GM18526 (cell line): ENCODE data around the gene KCNQ2.

ENCODE experiments used
- POLR2A ChIP-seq: IDR thresholded peaks from 3 replicates; pipeline ENCODE4 v1.6.1; 2011; ENCODE audit not compliant: insufficient read length; ENCODE audit errors: extremely low read depth

The KCNQ2 gene

DNA sequence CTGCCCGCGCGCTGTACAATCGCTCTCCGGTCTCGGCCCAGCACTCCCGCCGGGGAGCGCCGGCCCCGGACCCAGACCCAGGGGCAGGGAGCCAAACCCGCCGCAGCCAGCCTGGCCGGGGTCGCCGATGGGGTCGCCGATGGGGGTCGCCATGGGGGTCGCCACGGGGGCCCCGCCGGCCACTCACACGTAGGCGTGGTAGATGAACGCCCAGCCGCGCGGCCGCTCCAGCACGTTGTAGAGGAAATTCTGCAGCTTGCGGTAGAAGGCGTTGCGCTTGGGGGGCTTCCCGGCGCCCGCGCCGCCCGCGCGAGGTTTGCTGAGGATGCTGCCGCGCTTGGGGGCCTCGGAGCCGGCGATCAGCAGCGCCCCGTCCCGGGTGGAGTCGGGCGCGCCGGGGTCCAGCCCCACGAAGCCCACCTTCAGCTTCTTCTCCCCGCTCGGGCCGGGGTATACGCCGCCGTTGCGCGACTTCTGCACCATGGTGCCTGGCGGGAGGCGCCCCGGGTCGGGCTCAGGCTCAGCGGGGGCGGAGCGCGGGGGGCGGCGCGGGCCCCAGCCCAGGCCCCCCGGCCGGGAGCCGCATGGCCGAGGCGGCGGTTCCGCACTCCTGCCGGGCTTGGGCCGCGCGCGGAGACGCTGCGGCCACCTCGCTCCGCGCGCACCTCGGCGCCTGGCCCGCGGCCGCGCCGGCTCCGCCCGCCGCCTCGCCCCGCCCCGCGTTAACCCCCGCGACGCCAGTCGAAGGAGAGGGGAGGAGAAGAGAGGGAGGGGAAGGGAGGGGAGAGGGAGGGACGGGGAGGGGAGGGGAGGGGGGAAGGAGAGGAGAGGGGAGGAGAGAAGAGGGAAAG, at the start of gene KCNQ2:
Gene KCNQ2, minus strand, starts transcription at position 675 of the 851 bp plus-strand sequence. Its CDS starts 192 bp downstream, at position 483.
- no peak for TF ChIP-seq POLR2A

- TF ChIP-seq POLR2A: no peak
These were observed 49.1 kb upstream of the KCNQ2 start for GRCh38 chr20:63521602-63522001.

GRCh38 chr20:63520934-63521601, 48.6 kb upstream of the KCNQ2 start:
- TF ChIP-seq POLR2A: no peak

- TF ChIP-seq POLR2A: peak; percentile 92
These were observed 48.1 kb upstream of the KCNQ2 start, which contains the start of gene PPDPF for GRCh38 chr20:63520504-63520933. PPDPF (plus strand) TSS chr20:63520765; CDS start chr20:63521309, 544 bp downstream.

DNA sequence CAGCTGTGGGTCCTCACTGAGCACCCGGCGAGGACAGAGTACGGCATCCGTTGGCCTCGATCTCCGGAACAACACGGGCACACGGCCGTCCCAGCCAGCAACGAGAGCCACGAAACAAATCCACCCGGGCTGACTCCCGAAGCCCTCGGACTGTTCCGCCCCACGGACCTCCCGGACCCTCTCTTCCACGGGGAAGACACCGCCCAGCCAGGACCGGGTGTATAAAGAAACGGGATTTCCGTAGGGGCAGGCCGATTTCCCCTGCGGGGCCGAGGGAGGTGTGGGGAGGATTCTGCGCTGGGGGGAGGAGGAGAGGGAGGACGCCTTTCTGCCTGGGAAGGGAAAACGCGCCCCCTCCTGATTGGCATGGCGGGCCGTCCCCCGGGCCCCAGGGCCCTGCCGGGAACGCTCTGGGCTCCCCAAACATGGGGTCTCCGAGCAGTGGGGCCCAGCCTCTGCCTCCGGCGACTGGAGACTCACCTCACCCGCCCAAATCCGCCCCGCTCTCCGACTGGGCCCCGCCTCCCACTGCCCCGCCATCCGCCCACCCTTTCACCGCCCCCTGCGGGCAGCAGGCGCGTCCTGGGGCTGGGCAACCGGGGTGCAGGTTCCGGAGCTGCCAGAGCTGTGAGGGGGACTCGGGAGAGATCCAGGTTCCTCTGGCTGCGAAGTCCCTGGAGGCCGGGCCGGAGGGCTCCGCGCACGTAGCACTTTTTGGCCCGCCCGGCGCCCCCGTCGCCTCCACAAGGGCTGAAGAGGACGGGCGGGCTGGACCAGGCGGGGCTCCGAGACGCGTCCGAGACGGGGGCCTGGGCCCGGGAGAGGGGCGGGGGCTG, 47.4 kb upstream of the KCNQ2 start:
- no peak for TF ChIP-seq POLR2A

- TF ChIP-seq POLR2A: no peak
These were observed 46.7 kb upstream of the KCNQ2 start for GRCh38 chr20:63518946-63519667.

- TF ChIP-seq POLR2A: no peak
These were observed 46.0 kb upstream of the KCNQ2 start for GRCh38 chr20:63518351-63518861.

- TF ChIP-seq POLR2A: no peak
These were observed 45.2 kb upstream of the KCNQ2 start for GRCh38 chr20:63517376-63518309.

DNA sequence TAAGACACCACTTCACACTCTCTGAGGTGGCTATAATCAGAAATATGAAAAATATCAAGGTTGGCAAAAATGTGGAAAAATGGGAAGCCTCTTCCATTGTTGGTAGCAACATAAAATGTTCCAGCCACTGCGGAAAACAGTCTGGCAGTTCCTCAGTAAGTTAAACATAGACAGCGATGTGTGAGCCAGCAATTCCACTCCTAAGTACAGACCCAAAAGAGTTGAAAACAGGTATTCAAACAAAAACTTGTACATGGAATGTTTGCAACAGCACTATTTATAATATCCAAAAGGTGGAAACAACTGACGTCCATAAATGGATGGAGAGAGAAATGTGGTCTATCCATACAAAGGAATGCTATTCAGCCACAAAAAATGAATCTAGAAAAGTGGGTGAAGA, 40.8 kb upstream of the KCNQ2 start:
- no peak for TF ChIP-seq POLR2A

DNA sequence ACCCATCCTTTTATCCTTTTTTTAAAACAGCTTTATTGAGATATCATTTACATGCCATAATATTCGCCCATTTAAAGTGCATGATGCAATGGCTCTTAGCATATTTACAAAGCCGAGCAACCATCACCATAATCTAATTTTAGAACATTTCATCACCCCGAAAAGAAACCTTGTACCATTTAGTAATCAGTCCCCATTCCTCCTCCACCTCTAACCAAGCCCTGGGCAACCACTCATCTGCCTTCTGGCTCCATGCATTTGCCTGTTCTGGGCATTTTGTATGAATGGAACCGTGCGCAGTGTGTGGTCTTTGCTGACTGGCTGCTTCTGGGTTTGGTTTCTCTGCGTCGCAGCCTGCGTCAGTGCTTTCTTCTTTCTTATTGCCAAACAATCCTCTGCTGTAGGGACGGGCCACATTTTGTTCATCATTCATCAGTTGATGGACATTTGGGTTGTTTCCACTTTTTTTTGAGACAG, 36.7 kb upstream of the KCNQ2 start:
- TF ChIP-seq POLR2A: no peak

GRCh38 chr20:63508072-63508768, 35.8 kb upstream of the KCNQ2 start:
- no peak for TF ChIP-seq POLR2A

- TF ChIP-seq POLR2A: no peak
These were observed 34.8 kb upstream of the KCNQ2 start for GRCh38 chr20:63507083-63507743.
